MM.1S (cell line): Measurements from ENCODE around the gene NPC2.

Source experiments
- CTCF ChIP-seq: fragments of 300-600 bp; sonication (generic); IDR thresholded peaks from 2 replicates; pipeline ENCODE4 v1.5.1; 2016; ENCODE audit warnings: antibody characterized with exemption, low read length, mixed read lengths
- EZH2phosphoT487 ChIP-seq: fragments of 300-600 bp; sonication (generic); IDR thresholded peaks from 2 replicates; pipeline ENCODE4 v1.6.1; 2018; ENCODE audit warnings: antibody characterized with exemption, low read length

- TF ChIP-seq CTCF, result no peak
- TF ChIP-seq EZH2phosphoT487, result no peak
These were observed 49.1 kb upstream of the NPC2 start for GRCh38 chr14:74542056-74542685.
